Common myeloid progenitor, CD34-positive (primary cell): Measurements from ENCODE around the gene RAB34.
A peak's percentile ranks its signal among the peaks of the same experiment; 100 is the strongest.

ENCODE experiments used
- CTCF ChIA-PET: fragments of 350-600 bp; sonication (Branson Sonifier 250); formaldehyde crosslinking; loops from one replicate; lab custom pipeline; 2021; ENCODE audit warnings: antibody characterized with exemption; lab: Charles Lee
- POLR2A ChIA-PET: fragments of 350-600 bp; sonication (Branson Sonifier 250); formaldehyde crosslinking; loops from one replicate; lab custom pipeline; 2021; ENCODE audit warnings: antibody characterized with exemption; lab: Charles Lee
- DNase-seq, 3 donors: peaks; one replicate each; pipeline versions ENCODE4 v3.0.0 to v3.0.0-alpha.2; 2013
- H3K27ac ChIP-seq, 2 experiments: 1 replicate in 1 of 2; 2 replicates in 1 of 2; pipeline ENCODE4 v1.7.0; 2013; ENCODE audit warnings: inconsistent platforms in 2 of 2, low read length in 2 of 2, mild to moderate bottlenecking in 2 of 2, low read depth in 1 of 2, moderate library complexity in 1 of 2; ENCODE audit not compliant: severe bottlenecking in 2 of 2, insufficient read depth in 1 of 2, poor library complexity in 1 of 2
- H3K27me3 ChIP-seq, 5 experiments: replicated peaks in 2 of 5; 1 replicate in 3 of 5; 2 replicates in 2 of 5; pipeline versions ENCODE4 v1.6.1 to v1.7.0; 2013; ENCODE audit warnings: low read length in 4 of 5, mild to moderate bottlenecking in 2 of 5, moderate library complexity in 2 of 5, inconsistent platforms in 1 of 5; ENCODE audit not compliant: insufficient read depth in 5 of 5, control insufficient read depth in 4 of 5
- H3K36me3 ChIP-seq, 4 experiments: 1 replicate in 2 of 4; 2 replicates in 2 of 4; pipeline versions ENCODE4 v1.6.1 to v1.7.0; 2013; ENCODE audit warnings: low read length in 3 of 4, control low read depth in 1 of 4, mild to moderate bottlenecking in 1 of 4; ENCODE audit not compliant: control insufficient read depth in 4 of 4, insufficient read depth in 4 of 4
- H3K4me1 ChIP-seq, 4 experiments: 1 replicate in 3 of 4; 2 replicates in 1 of 4; pipeline versions ENCODE4 v1.6.1 to v1.7.1; 2013; ENCODE audit warnings: low read length in 3 of 4, mild to moderate bottlenecking in 3 of 4, control low read depth in 1 of 4, inconsistent platforms in 1 of 4, moderate library complexity in 1 of 4; ENCODE audit not compliant: control insufficient read depth in 4 of 4, insufficient read depth in 4 of 4; ENCODE audit errors: control extremely low read depth in 1 of 4
- H3K4me3 ChIP-seq, 7 experiments: 1 replicate in 4 of 7; 2 replicates in 3 of 7; pipeline versions ENCODE4 v1.5.1 to v1.7.0; 2013; ENCODE audit warnings: mild to moderate bottlenecking in 7 of 7, low read length in 6 of 7, moderate library complexity in 6 of 7, inconsistent platforms in 2 of 7, low read depth in 2 of 7, control low read depth in 1 of 7; ENCODE audit not compliant: insufficient read depth in 4 of 7, control insufficient read depth in 1 of 7; ENCODE audit errors: extremely low read depth in 1 of 7
- H3K9me3 ChIP-seq, 5 experiments: 1 replicate in 4 of 5; 2 replicates in 1 of 5; pipeline versions ENCODE4 v1.6.1 to v1.7.1; 2013; ENCODE audit warnings: low read length in 4 of 5, mild to moderate bottlenecking in 2 of 5, inconsistent platforms in 1 of 5, low read depth in 1 of 5, moderate library complexity in 1 of 5; ENCODE audit not compliant: control insufficient read depth in 4 of 5, insufficient read depth in 2 of 5; ENCODE audit errors: control extremely low read depth in 1 of 5
- whole genome bisulfite sequencing: methylation state at CpG from one replicate; pipeline ENCODE4 v1.1.5; 2013; ENCODE audit not compliant: insufficient coverage; 5-methylcytosine and 5-hydroxymethylcytosine counted together

The RAB34 gene

GRCh38 chr17:28746611-28747050, 29.0 kb upstream of the RAB34 start:
- CTCF ChIA-PET, result interaction anchor here (0.8 to 18.9 kb wide), 7 partner anchors 11 to 102 kb away, joined by 3 to 507 read pairs (median 4); partner anchors contain the start of genes NEK8, RPL23A and TLCD1
- H3K4me3 ChIP-seq, result no peak overlapping the region
- H3K4me1 ChIP-seq, result peaks cover 4 to 59% (median 56%) of the 10 kb centered on the region in 4 experiments
- peaks cover 0 to 44% (median 11%) of the 10 kb centered on the region in 4 experiments for H3K36me3 ChIP-seq
- H3K27me3 ChIP-seq, result peaks cover 0 to 4% (median 0%) of the 10 kb centered on the region in 5 experiments
- 90% methylated on average over 5 of the region's 5 CpGs for WGBS
- no peak overlapping the region for H3K27ac ChIP-seq
- POLR2A ChIA-PET, result interaction anchor here (0.6 to 10.0 kb wide), 2 partner anchors 19 to 22 kb away, joined by 3 to 87 read pairs; partner anchors contain the start of genes NEK8 and TLCD1
- no peaks in the 10 kb centered on the region for H3K9me3 ChIP-seq
- DNase-seq, result no peak

- peaks cover 0 to 41% (median 11%) of the 10 kb centered on the region in 4 experiments for H3K36me3 ChIP-seq
- no peaks in the 10 kb centered on the region for H3K9me3 ChIP-seq
- peaks cover 4 to 66% (median 63%) of the 10 kb centered on the region in 4 experiments for H3K4me1 ChIP-seq
- H3K4me3 ChIP-seq, result peak overlapping the region in 4 of 7 experiments; percentile 58 to 82 (median 76)
- CTCF ChIA-PET, result interaction anchor here (0.6 to 18.9 kb wide), 7 partner anchors 8 to 170 kb away, joined by 3 to 507 read pairs (median 4); partner anchors contain the start of genes NEK8, RPL23A and TLCD1
- H3K27ac ChIP-seq, result peak overlapping the region in 1 of 2 experiments; percentile 20
- DNase-seq, result no peak
- WGBS, result 97% methylated on average over 4 of the region's 4 CpGs
- POLR2A ChIA-PET, result interaction anchor here (0.6 to 10.0 kb wide), 3 partner anchors 18 to 26 kb away, joined by 3 to 87 read pairs (median 3); partner anchors contain the start of genes NEK8, RPL23A and TLCD1
- peaks cover 0 to 4% (median 0%) of the 10 kb centered on the region in 5 experiments for H3K27me3 ChIP-seq
These were observed 28.2 kb upstream of the RAB34 start for GRCh38 chr17:28745786-28746411.

GRCh38 chr17:28744972-28745785, 27.5 kb upstream of the RAB34 start:
- Histone ChIP-seq H3K4me1 (peaks cover 4 to 73% (median 71%) of the 10 kb centered on the region in 4 experiments), H3K4me3 (peak overlapping the region; percentile 27 to 82 (median 63)), H3K27ac (peak overlapping the region; percentile 1 to 74), H3K36me3 (peaks cover 0 to 35% (median 11%) of the 10 kb centered on the region in 4 experiments), H3K27me3 (peaks cover 0 to 4% (median 0%) of the 10 kb centered on the region in 5 experiments), H3K9me3 (no peaks in the 10 kb centered on the region)
- 4% methylated on average over 21 of the region's 31 CpGs for WGBS
- ChIA-PET POLR2A (interaction anchor here (0.7 to 10.0 kb wide), 2 partner anchors 18 to 26 kb away, joined by 3 to 87 read pairs; partner anchors contain the start of genes NEK8, RPL23A and TLCD1), CTCF (interaction anchor here (0.6 to 18.9 kb wide), 4 partner anchors 8 to 171 kb away, joined by 3 to 507 read pairs (median 4); partner anchors contain the start of genes NEK8, RPL23A and TLCD1)
- DNase-seq, result peak in 1 of 3 donors; percentile 46

GRCh38 chr17:28744104-28744971, 26.7 kb upstream of the RAB34 start:
- Histone ChIP-seq H3K4me1 (peaks cover 4 to 75% (median 71%) of the 10 kb centered on the region in 4 experiments), H3K36me3 (peaks cover 0 to 33% (median 11%) of the 10 kb centered on the region in 4 experiments), H3K27ac (peak overlapping the region; percentile 1 to 74), H3K27me3 (peaks cover 0 to 4% (median 0%) of the 10 kb centered on the region in 5 experiments), H3K4me3 (peak overlapping the region; percentile 27 to 82 (median 63)), H3K9me3 (no peaks in the 10 kb centered on the region)
- POLR2A ChIA-PET, result interaction anchor here (10.0 kb wide), 1 partner anchor 17 kb away, joined by 87 read pairs; the partner anchor contains the start of genes NEK8 and TLCD1
- CTCF ChIA-PET, result interaction anchor here (0.9 to 18.9 kb wide), 4 partner anchors 16 to 172 kb away, joined by 3 to 507 read pairs (median 4); partner anchors contain the start of genes NEK8, RPL23A and TLCD1
- WGBS, result 2% methylated on average over 48 of the region's 61 CpGs
- peak in 1 of 3 donors; percentile 43 for DNase-seq

- Histone ChIP-seq H3K27me3 (peaks cover 0 to 4% (median 0%) of the 10 kb centered on the region in 5 experiments), H3K36me3 (peaks cover 0 to 25% (median 5%) of the 10 kb centered on the region in 4 experiments), H3K27ac (peak within 1 kb of the TSS; percentile 1 to 74), H3K4me3 (peak within 1 kb of the TSS; percentile 27 to 82 (median 63)), H3K9me3 (no peaks in the 10 kb centered on the region), H3K4me1 (peaks cover 6 to 83% (median 79%) of the 10 kb centered on the region in 4 experiments)
- WGBS, result under 1% methylated on average over 58 of the region's 70 CpGs
- CTCF ChIA-PET, result interaction anchor here (0.9 to 18.9 kb wide), 3 partner anchors 9 to 20 kb away, joined by 3 to 507 read pairs (median 21); partner anchors contain the start of genes NEK8, RPL23A and TLCD1
- POLR2A ChIA-PET, result interaction anchor here (0.6 to 10.0 kb wide), 2 partner anchors 16 to 477 kb away, joined by 3 to 87 read pairs; partner anchors contain the start of genes NEK8 and TLCD1
- peak; percentile 71 to 87 (median 83) for DNase-seq
These were observed 25.8 kb upstream of the RAB34 start, which contains the start of gene TRAF4 for GRCh38 chr17:28743243-28744103. Gene TRAF4 (plus strand): TSS chr17:28744011. CDS start chr17:28744113, 102 bp downstream.
